GM20000 (cell line): ENCODE measurements around the gene RPL41.
"Not testable (repeated sequence)": the region's sequence is repeated elsewhere in the genome, so short reads cannot be mapped to it uniquely, and the experiment has no call there.

Experiments
- DNase-seq: peaks from one replicate; pipeline ENCODE4 v3.0.0; 2012; ENCODE audit warnings: low spot score
- TF ChIP-seq, protein P1 (sequence below): IDR thresholded peaks from 2 replicates; pipeline ENCODE4 v1.5.1; 2012; ENCODE audit warnings: mild to moderate bottlenecking, control low read depth; ENCODE audit errors: extremely low read depth, missing control alignments

RPL41 gene

DNA sequence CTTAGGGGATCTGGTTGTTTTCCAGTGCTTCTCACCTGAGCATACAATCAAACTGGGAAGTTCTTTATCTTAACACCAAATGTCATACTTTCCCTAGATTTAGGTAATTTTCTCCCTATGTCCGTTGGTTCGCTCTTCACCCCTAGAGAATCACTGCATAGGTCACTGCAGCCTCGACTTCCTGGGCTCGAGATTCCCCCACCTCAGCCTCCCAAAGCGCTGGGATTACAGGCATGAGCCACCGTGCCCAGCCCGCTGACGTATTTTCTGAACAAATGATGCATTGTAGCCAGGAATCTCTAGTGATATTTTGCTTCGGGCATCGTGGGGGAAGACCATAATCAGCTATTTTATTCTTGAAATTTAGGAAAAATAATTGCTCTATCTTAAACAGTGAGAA is 1.1 kb upstream of the RPL41 start:
- no peak for DNase-seq
- TF ChIP-seq, protein P1, sequence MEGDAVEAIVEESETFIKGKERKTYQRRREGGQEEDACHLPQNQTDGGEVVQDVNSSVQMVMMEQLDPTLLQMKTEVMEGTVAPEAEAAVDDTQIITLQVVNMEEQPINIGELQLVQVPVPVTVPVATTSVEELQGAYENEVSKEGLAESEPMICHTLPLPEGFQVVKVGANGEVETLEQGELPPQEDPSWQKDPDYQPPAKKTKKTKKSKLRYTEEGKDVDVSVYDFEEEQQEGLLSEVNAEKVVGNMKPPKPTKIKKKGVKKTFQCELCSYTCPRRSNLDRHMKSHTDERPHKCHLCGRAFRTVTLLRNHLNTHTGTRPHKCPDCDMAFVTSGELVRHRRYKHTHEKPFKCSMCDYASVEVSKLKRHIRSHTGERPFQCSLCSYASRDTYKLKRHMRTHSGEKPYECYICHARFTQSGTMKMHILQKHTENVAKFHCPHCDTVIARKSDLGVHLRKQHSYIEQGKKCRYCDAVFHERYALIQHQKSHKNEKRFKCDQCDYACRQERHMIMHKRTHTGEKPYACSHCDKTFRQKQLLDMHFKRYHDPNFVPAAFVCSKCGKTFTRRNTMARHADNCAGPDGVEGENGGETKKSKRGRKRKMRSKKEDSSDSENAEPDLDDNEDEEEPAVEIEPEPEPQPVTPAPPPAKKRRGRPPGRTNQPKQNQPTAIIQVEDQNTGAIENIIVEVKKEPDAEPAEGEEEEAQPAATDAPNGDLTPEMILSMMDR = no peak

DNA sequence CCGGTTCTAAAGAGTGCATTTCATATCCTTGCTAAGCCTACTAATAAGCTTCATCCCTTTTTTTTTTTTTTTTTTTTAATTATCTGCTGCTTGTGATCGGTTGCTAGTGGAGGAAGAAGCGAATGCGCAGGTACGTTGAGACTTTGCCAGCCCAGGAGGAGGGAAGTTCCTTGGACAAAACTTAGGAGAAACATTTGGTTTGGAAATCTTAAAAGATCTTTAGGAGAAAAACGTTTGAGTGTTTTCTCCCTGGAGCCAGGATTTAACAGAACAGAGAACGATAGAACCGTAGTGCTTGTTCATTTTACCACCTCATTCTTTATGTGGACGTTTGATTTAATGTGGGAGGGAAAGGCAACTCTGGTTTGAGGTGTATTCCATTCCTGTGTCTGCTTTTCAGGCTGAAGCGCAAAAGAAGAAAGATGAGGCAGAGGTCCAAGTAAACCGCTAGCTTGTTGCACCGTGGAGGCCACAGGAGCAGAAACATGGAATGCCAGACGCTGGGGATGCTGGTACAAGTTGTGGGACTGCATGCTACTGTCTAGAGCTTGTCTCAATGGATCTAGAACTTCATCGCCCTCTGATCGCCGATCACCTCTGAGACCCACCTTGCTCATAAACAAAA is 761 bp downstream of the RPL41 start:
- not testable (repeated sequence) for DNase-seq

DNA sequence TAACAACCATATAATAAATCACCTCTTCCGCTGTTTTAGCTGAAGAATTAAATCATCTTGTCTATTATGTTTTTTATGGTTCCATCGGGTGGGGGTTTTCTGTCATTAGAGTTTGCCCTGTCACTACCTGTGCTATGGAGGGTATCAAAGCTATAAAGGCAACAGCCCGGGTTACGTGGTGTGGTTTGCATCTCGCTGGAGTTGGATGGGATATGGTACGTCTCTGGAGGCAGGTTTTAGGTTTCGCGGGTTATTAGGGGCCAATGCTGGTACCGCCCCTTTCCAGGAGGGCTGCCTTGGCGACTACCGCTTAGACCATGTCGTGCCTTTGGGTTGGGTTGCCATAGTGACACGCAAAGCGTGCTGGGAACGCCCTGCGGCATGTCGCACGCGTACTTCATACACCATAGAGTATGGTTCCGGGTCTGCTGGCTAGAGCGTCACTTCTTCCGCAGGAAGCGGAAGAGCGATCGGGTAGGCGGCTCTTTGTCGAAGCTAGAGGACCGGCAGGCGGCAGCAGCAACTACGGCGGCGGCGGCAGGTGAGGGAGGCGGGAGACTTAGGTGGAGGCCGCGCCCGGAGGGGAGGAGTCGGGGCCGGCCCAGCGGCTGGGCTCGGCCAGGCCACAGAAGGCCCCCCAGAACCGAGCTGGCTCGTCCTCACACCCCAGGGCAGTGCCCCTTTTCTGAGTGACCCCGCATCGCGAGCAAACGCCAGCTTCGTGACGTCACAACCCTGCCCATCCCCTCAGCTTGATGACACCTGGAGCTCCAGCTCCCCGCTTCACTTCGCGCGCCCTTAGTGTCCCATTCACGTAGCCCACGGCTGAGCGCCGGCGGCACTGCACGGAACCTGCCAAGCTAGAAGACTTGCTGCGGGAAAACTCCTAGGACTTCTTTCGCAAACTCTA is 1.6 kb downstream of the RPL41 start, which contains the start of gene ZC3H10:
Gene ZC3H10 (plus strand): TSS at position 489 of the 910 bp plus-strand sequence. CDS start 2,297 bp downstream, outside the sequence.
- peak; percentile 94 for DNase-seq
- TF ChIP-seq, protein P1 = peak; percentile 39

DNA sequence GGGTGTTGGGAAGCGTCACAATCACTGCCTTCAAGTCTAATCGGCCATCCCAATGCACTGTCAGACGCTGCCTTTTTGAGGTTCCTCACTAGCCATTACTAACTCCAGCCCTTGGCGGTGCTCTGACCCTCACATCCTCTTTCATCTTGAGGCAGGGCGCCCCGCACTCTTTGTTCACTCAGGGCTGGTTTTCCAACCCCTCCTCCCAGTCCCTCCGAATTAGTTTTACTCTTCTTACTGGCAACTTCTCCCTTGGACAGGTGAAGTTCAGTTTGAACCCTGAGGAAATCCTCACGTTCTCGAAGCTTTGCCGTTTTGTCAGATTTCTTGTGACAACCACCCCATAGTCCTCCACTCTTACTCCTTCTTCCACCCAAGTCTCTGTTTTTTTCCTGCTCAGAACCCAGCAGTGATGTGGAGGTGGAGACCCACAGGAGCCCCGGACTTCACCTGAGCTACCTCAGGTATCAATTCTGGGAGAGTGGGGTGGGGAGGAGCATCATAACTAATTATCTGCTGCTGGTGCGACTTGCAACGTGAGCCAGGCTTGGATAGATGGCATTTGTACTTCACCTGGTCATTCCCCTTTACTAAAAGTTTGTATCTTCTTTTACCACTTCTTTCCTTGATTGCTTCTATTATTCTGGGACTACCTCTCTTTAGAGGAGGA is 2.4 kb downstream of the RPL41 start:
- DNase-seq = peak; percentile 36
- TF ChIP-seq, protein P1 = no peak

- peak; percentile 68 for DNase-seq
- TF ChIP-seq, protein P1 = peak; percentile 21
These were observed 2.9 kb downstream of the RPL41 start for GRCh38 chr12:56119361-56119796.

DNA sequence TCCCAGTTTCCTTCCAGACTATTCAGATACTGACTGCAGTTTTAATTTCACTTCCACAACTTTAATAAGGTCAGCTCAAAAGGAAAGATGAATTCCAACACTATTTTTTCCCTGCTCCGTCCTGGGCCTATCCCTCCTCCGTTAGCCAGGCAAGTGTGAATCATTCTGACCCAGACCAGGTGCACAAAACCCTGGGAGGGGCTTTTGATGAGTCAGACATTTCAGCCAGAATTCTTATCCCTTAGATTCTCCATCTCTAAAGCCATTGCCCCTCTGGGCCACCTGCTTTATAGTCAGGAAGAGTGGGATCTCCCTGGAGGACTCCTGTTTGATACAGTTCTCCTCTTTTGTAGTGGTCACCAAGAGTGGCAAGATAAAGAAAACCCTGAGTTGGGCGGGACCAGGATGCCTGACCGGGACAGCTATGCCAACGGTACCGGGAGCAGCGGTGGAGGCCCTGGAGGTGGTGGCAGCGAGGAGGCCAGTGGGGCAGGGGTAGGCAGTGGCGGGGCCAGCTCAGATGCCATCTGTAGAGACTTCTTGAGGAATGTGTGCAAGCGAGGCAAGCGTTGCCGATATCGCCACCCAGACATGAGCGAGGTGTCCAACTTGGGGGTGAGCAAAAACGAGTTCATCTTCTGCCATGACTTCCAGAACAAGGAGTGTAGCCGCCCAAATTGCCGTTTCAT is 3.9 kb downstream of the RPL41 start:
- DNase-seq = no peak
- TF ChIP-seq, protein P1 = no peak

- TF ChIP-seq, protein P1 = no peak
- DNase-seq = no peak
These were observed 4.9 kb downstream of the RPL41 start for GRCh38 chr12:56121204-56121870.
